HepG2 (cell line): ENCODE measurements around the gene SLC5A10. TPM values are rescaled to one million over a fixed set of nuclear protein-coding genes. Genes with fewer than 3 reads are reported as not detected.
"Not testable (repeated sequence)": the region's sequence is repeated elsewhere in the genome, so short reads cannot be mapped to it uniquely, and the experiment has no call there.

ENCODE experiments used
- ATAC-seq: fragments of 200-7000 bp; cut with Tn5 transposase; 3 replicates; pipeline ENCODE4 v1.9.1; 2020; ENCODE audit warnings: mild to moderate bottlenecking, moderate library complexity
- BruUV-seq: library from RNA; stranded (reverse); fragments of 400-500 nt; replicated peaks from 2 replicates; lab custom pipeline; 2021; lab: Mats Ljungman, UMichigan
- CTCF ChIA-PET: fragments of 300-600 bp; formaldehyde crosslinking; extraction: SDS; loops from one replicate; lab custom pipeline; 2021; ENCODE audit warnings: low total read pairs, inconsistent platforms, low intra/inter-chr PET ratio; lab: Yijun Ruan, JAX
- POLR2A ChIA-PET: fragments of 350-600 bp; sonication (Branson Sonifier 250); formaldehyde crosslinking; loops from one replicate; lab custom pipeline; 2020; ENCODE audit warnings: antibody characterized with exemption, inconsistent platforms; lab: Yijun Ruan, JAX
- DNase-seq: peaks from one replicate; pipeline ENCODE4 v3.0.0-alpha.2; 2015; ENCODE audit warnings: low spot score
- FAIRE-seq: peaks from 3 replicates; lab custom pipeline; 2011; peaks lifted over from hg19 to GRCh38; lab: Jason Lieb, UNC
- H2AFZ ChIP-seq: one replicate; pipeline ENCODE4 v1.6.1; 2011; ENCODE audit warnings: low read length, inconsistent platforms
- H3K27ac ChIP-seq: fragments of 300-600 bp; 3 replicates; pipeline ENCODE4 v1.8.0; 2011; ENCODE audit warnings: mixed run types, mild to moderate bottlenecking, mixed read lengths, low read length, inconsistent platforms; ENCODE audit not compliant: insufficient read depth; ENCODE audit errors: extremely low read length
- H3K27me3 ChIP-seq, 2 experiments: fragments of 200-600 bp in 1 of 2; 2 replicates in 1 of 2; 3 replicates in 1 of 2; pipeline versions ENCODE4 v1.6.0 to v1.8.0; 2011; ENCODE audit warnings: low read length in 2 of 2, mild to moderate bottlenecking in 2 of 2, moderate library complexity in 2 of 2, inconsistent platforms in 1 of 2; ENCODE audit not compliant: insufficient read depth in 2 of 2, control insufficient read depth in 1 of 2
- H3K36me3 ChIP-seq, 2 experiments: fragments of 200-600 bp in 1 of 2; replicated peaks in 1 of 2; 2 replicates in 1 of 2; 3 replicates in 1 of 2; pipeline versions ENCODE4 v1.5.1 to v1.8.0; 2011; ENCODE audit warnings: low read length in 2 of 2, inconsistent platforms in 1 of 2; ENCODE audit not compliant: insufficient read depth in 2 of 2, control insufficient read depth in 1 of 2
- H3K4me1 ChIP-seq: 2 replicates; pipeline ENCODE4 v1.5.1; 2012; ENCODE audit warnings: low read length, inconsistent platforms; ENCODE audit not compliant: insufficient read depth
- H3K4me2 ChIP-seq: 2 replicates; pipeline ENCODE4 v1.6.0; 2011; ENCODE audit warnings: low read depth, low read length, inconsistent platforms
- H3K4me3 ChIP-seq, 3 experiments: fragments of 200-600 bp in 1 of 3; sonication (generic), shearing (Covaris generic) in 1 of 3; replicated peaks in 1 of 3; 2 replicates each; pipeline ENCODE4 v1.5.1; 2011 to 2016; ENCODE audit warnings: low read length in 3 of 3, inconsistent platforms in 2 of 3, low read depth in 2 of 3, mild to moderate bottlenecking in 2 of 3, control low read depth in 1 of 3, mixed read lengths in 1 of 3; ENCODE audit not compliant: insufficient read depth in 1 of 3
- H3K79me2 ChIP-seq: one replicate; pipeline ENCODE4 v1.6.1; 2011; ENCODE audit warnings: low read length, inconsistent platforms; ENCODE audit not compliant: insufficient read depth
- H3K9ac ChIP-seq: 2 replicates; pipeline ENCODE4 v1.6.0; 2011; ENCODE audit warnings: mild to moderate bottlenecking, low read depth, low read length, inconsistent platforms; ENCODE audit not compliant: insufficient read depth
- H3K9me3 ChIP-seq: 2 replicates; pipeline ENCODE4 v1.5.1; 2012; ENCODE audit warnings: mild to moderate bottlenecking, low read length
- H4K20me1 ChIP-seq: 2 replicates; pipeline ENCODE4 v1.6.0; 2011; ENCODE audit warnings: inconsistent platforms, mild to moderate bottlenecking, low read length, moderate library complexity; ENCODE audit not compliant: insufficient read depth
- FOXO1 ChIP-seq: sonication (generic); formaldehyde crosslinking; IDR thresholded peaks from 2 replicates; pipeline ENCODE4 v1.4.0; 2020; ENCODE audit warnings: missing genetic modification reagents
- MTA1 ChIP-seq: sonication (generic); formaldehyde crosslinking; IDR thresholded peaks from 2 replicates; pipeline ENCODE4 v1.4.0; 2020; ENCODE audit warnings: missing genetic modification reagents, mild to moderate bottlenecking, borderline replicate concordance
- NFE2L1 ChIP-seq: sonication (generic); formaldehyde crosslinking; IDR thresholded peaks from 2 replicates; pipeline ENCODE4 v1.4.0; 2020; ENCODE audit warnings: missing genetic modification reagents, mild to moderate bottlenecking, borderline replicate concordance
- ZNF768 ChIP-seq: sonication (generic); formaldehyde crosslinking; IDR thresholded peaks from 2 replicates; pipeline ENCODE4 v1.4.0; 2020; ENCODE audit warnings: missing genetic modification reagents
- WGBS: methylation state at CpG from one replicate; pipeline ENCODE4 v1.1.6; 2017; ENCODE audit warnings: low lambda C conversion rate; 5-methylcytosine and 5-hydroxymethylcytosine counted together
- in situ Hi-C: cut with HindIII; loops from 2 replicates; pipeline ENCODE4 v1.10.0; 2017; ENCODE audit warnings: low pct_unique_long_range_greater_than_20kb; ENCODE audit not compliant: extremely low pct_ligation_motif_present
- intact Hi-C: fragments of 100-400 bp; cut with micrococcal nuclease; formaldehyde crosslinking; loops from one replicate; pipeline ENCODE4 v1.10.0; 2022; ENCODE audit not compliant: unreplicated experiment
- polyA plus RNA-seq, 8 experiments: library from polyadenylated mRNA; depleted of rRNA in 3 of 8; stranded (reverse) in 7 of 8; unstranded in 1 of 8; fragments of >200 nt; fragmentation: Illumina TruSeq in 4 of 8; extraction: Trizol in 4 of 8; gene quantifications; 2 replicates each; pipeline versions ENCODE4 v1.2.1 to v1.2.3, GENCODE V29; 2011 to 2016; ENCODE audit warnings: low read depth in 4 of 8, missing spikeins in 1 of 8, mixed read lengths in 1 of 8; ENCODE audit not compliant: insufficient read depth in 1 of 8
- total RNA-seq, 5 experiments: library from RNA; depleted of rRNA; stranded (reverse); fragments of >200 nt; fragmentation: Illumina TruSeq; extraction: Trizol; gene quantifications; 2 replicates each; pipeline ENCODE4 v1.2.3, GENCODE V29; 2016; ENCODE audit warnings: low read depth in 1 of 5
- TF ChIP-seq, protein P1 (sequence below): sonication (generic); formaldehyde crosslinking; IDR thresholded peaks from 2 replicates; pipeline ENCODE4 v1.5.1; 2020; ENCODE audit warnings: missing genetic modification reagents, mild to moderate bottlenecking, borderline replicate concordance

The SLC5A10 gene
- total and polyA plus RNA-seq, 2 of the 13 experiments (the other 11 are each of a cell fraction or from before 2014, with no cell fraction given) = 0.05 TPM; not detected in 1

DNA sequence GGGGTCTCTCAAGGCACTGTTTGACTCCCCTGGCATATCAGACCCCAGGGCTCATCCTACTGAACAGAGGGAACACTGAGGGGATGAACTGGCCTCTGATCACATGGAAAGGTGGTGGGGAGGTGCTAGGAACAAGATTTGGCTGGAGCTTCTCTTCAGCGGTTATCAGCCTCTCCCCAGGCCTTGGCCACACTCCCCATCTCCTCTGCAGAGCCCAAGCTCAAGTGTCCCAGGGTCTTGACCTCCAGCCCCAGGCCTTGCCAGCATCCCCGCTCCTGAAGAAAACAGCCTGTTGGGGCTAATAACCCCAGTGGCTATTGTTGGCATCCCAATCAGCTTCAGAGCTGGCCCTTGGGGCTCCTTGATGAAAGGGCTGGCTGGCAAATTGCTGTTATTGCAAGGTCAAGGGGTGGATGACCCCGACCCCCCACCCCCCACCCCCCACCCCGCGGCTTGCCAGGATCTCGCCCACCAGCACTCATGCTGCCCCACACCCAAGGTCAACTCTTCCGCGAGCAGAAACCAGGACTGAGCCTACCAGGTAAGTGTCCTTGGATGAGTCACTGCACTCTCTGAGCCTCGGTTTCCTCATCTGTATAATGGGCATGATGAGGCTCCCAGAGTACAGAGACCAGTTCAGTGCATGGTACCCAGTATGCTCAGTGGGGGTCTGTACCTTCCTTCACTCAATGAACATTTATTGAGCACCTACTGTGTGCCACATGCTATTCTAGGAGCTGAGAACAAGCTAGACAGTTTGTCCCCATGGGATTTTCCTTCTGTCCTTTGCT, 71.4 kb downstream of the SLC5A10 start (continued):
- TF ChIP-seq, protein P1, sequence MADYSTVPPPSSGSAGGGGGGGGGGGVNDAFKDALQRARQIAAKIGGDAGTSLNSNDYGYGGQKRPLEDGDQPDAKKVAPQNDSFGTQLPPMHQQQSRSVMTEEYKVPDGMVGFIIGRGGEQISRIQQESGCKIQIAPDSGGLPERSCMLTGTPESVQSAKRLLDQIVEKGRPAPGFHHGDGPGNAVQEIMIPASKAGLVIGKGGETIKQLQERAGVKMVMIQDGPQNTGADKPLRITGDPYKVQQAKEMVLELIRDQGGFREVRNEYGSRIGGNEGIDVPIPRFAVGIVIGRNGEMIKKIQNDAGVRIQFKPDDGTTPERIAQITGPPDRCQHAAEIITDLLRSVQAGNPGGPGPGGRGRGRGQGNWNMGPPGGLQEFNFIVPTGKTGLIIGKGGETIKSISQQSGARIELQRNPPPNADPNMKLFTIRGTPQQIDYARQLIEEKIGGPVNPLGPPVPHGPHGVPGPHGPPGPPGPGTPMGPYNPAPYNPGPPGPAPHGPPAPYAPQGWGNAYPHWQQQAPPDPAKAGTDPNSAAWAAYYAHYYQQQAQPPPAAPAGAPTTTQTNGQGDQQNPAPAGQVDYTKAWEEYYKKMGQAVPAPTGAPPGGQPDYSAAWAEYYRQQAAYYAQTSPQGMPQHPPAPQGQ (CRISPR knock-in tag) = no peak
- TF ChIP-seq MTA1 (CRISPR knock-in tag) = no peak
- TF ChIP-seq, all 625 proteins: peak for 1

DNA sequence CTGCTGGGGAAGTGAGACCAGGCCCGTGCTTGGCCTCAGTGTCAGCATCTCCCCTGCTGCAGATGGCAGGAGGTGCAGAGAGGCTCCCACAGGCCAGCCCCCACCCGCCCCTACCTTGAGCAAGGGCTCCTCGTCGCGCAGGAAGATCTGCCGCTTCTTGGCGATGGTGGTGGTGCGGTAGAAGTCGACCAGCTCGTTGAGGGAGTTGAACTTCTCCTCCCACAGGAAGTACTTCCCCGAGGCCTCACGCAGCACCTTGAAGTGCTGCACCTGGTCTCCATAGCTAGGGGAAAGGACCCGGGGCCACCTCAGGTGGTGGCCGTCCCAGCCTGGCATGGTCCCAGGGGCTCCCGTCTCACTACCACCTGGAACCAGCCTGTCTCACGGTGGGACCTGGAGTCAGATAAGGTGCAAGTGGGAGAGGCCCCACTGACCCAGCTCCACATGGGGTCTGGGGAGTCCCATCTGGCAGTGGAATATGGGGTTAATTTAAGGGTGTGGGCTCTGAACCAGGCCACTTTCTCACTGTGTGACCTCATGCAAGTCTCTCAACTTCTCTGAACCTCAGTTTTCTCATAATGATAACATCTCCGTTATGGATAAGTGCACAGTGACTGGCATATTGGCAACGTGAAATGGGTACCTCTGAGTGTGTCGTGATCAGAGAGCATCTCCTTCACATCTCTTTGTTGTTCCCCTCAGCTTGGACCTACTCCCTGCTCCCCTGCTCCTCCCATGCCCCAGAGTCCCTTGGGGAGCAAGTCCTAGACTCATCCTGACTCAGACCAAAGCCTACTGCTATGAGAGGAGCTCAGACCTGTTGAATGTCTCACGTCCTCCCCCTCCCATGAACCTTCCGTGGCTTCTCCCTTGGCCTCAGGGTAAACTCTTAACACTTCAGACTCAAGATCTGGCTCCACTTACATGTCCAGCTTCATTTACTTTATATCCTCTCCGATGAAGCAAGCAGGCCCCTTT, 72.4 kb downstream of the SLC5A10 start:
- CTCF ChIA-PET = no interaction called here
- no peak overlapping the region for H3K9ac ChIP-seq
- no peaks in the 10 kb centered on the region for H3K79me2 ChIP-seq
- in situ Hi-C loops (no loop called here), intact Hi-C loops (no loop called here)
- H2AFZ ChIP-seq = no peak overlapping the region
- no peak overlapping the region for H3K4me3 ChIP-seq
- ATAC-seq (no peak), DNase-seq (no peak), FAIRE-seq (no peak)
- H3K4me1 ChIP-seq = peaks cover 21% of the 10 kb centered on the region
- no peak for TF ChIP-seq FOXO1
- TF ChIP-seq NFE2L1 (CRISPR knock-in tag) = no peak
- peak; percentile 26; the same call in 1 of the 2 replicates for TF ChIP-seq ZNF768 (CRISPR knock-in tag)
- BruUV-seq = no TSS peak
- no peaks in the 10 kb centered on the region for H3K36me3 ChIP-seq
- no peak overlapping the region for H3K4me2 ChIP-seq
- WGBS = 88% methylated on average over 14 of the region's 22 CpGs
- POLR2A ChIA-PET = no interaction called here
- no peaks in the 10 kb centered on the region for H4K20me1 ChIP-seq
- no peaks in the 10 kb centered on the region for H3K9me3 ChIP-seq
- H3K27me3 ChIP-seq = no peaks in the 10 kb centered on the region
- H3K27ac ChIP-seq = no peak overlapping the region

DNA sequence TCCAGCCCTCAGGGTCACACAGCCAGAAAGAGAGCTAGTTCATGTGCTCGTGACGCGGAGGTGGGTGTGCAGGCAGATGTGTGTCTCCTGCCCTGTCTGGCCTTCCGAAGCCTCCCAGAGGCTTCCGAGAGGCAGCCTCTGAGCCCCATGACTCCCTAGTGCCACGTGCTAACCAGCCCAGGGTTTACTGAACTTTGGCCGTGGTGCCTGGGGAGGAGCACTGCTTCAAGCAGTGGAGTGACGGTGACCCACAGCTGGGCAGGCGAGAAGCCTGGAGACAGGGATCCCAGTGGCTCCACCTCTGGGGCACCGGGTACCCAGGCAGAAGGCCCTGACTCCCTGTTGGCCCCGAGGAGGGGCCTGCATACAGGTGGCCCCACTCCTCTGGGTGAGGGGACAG, 76.7 kb downstream of the SLC5A10 start:
- peak; percentile 48 for ATAC-seq
- H3K9ac ChIP-seq, BruUV-seq, intact Hi-C loops, DNase-seq, H3K9me3 ChIP-seq, H3K4me1 ChIP-seq, H2AFZ ChIP-seq, CTCF ChIA-PET, POLR2A ChIA-PET, H3K4me2 ChIP-seq, H3K27ac ChIP-seq, H4K20me1 ChIP-seq, H3K4me3 ChIP-seq, H3K79me2 ChIP-seq, in situ Hi-C loops, H3K36me3 ChIP-seq, H3K27me3 ChIP-seq: not testable (repeated sequence)
- FAIRE-seq = peak; percentile 92
- no CpG with 5 or more reads among the region's 11 CpGs for WGBS
